HepG2 (cell line): ENCODE results near the gene LAMB2. TPM values are rescaled to one million over a fixed set of nuclear protein-coding genes. Genes with fewer than 3 reads are reported as not detected.

Experiments used
- HOXD1 ChIP-seq: sonication (generic); formaldehyde crosslinking; IDR thresholded peaks from 2 replicates; pipeline ENCODE4 v1.5.0; 2020; ENCODE audit warnings: missing genetic modification reagents
- RFXAP ChIP-seq: sonication (generic); formaldehyde crosslinking; IDR thresholded peaks from 2 replicates; pipeline ENCODE4 v1.4.0; 2020; ENCODE audit warnings: missing genetic modification reagents, borderline replicate concordance
- SMARCC2 ChIP-seq: fragments of 450-650 bp; IDR thresholded peaks from 2 replicates; pipeline ENCODE4 v1.6.1; 2017; ENCODE audit warnings: antibody characterized with exemption, mild to moderate bottlenecking
- TGIF2 ChIP-seq: IDR thresholded peaks from 2 replicates; pipeline ENCODE4 v1.6.1; 2016; ENCODE audit warnings: control low read depth, missing compliant biosample characterization
- ZMAT3 ChIP-seq: sonication (generic); formaldehyde crosslinking; conservative IDR thresholded peaks from 2 replicates; pipeline ENCODE4 v1.7.0; 2021; ENCODE audit warnings: missing genetic modification reagents
- ZNF207 ChIP-seq: fragments of 450-650 bp; IDR thresholded peaks from 2 replicates; pipeline ENCODE4 v1.6.1; 2016; ENCODE audit warnings: antibody characterized with exemption, borderline replicate concordance
- ZNF225 ChIP-seq: sonication (generic); formaldehyde crosslinking; IDR thresholded peaks from 2 replicates; pipeline ENCODE4 v1.4.0; 2020; ENCODE audit warnings: mild to moderate bottlenecking, missing genetic modification reagents
- ZNF615 ChIP-seq: sonication (generic); formaldehyde crosslinking; IDR thresholded peaks from 2 replicates; pipeline ENCODE4 v1.5.0; 2020; ENCODE audit warnings: mild to moderate bottlenecking, missing genetic modification reagents, borderline replicate concordance
- polyA plus RNA-seq, 8 experiments: library from polyadenylated mRNA; depleted of rRNA in 3 of 8; stranded (reverse) in 7 of 8; unstranded in 1 of 8; fragments of >200 nt; fragmentation: Illumina TruSeq in 4 of 8; extraction: Trizol in 4 of 8; gene quantifications; 2 replicates each; pipeline versions ENCODE4 v1.2.1 to v1.2.3, GENCODE V29; 2011 to 2016; ENCODE audit warnings: low read depth in 4 of 8, missing spikeins in 1 of 8, mixed read lengths in 1 of 8; ENCODE audit not compliant: insufficient read depth in 1 of 8
- total RNA-seq, 5 experiments: library from RNA; depleted of rRNA; stranded (reverse); fragments of >200 nt; fragmentation: Illumina TruSeq; extraction: Trizol; gene quantifications; 2 replicates each; pipeline ENCODE4 v1.2.3, GENCODE V29; 2016; ENCODE audit warnings: low read depth in 1 of 5
- TF ChIP-seq, protein P1 (sequence below): sonication (generic); formaldehyde crosslinking; IDR thresholded peaks from one replicate; pipeline ENCODE4 v1.5.1; 2020; ENCODE audit warnings: mild to moderate bottlenecking, missing genetic modification reagents; ENCODE audit errors: not compliant biosample characterization
- TF ChIP-seq, protein P2 (sequence below): sonication (generic); formaldehyde crosslinking; IDR thresholded peaks from 2 replicates; pipeline ENCODE4 v1.4.0; 2020; ENCODE audit warnings: missing genetic modification reagents
- TF ChIP-seq, protein P3 (sequence below): sonication (generic); formaldehyde crosslinking; IDR thresholded peaks from 2 replicates; pipeline ENCODE4 v1.8.1; 2023; ENCODE audit warnings: mild to moderate bottlenecking, inconsistent platforms, moderate library complexity, missing genetic modification reagents, borderline replicate concordance
- TF ChIP-seq, protein P4 (sequence below): sonication (generic); formaldehyde crosslinking; IDR thresholded peaks from 2 replicates; pipeline ENCODE4 v1.4.0; 2020; ENCODE audit warnings: missing genetic modification reagents

The LAMB2 gene
- total and polyA plus RNA-seq, 2 of the 13 experiments (the other 11 are each of a cell fraction or from before 2014, with no cell fraction given): 208 to 443 TPM

DNA sequence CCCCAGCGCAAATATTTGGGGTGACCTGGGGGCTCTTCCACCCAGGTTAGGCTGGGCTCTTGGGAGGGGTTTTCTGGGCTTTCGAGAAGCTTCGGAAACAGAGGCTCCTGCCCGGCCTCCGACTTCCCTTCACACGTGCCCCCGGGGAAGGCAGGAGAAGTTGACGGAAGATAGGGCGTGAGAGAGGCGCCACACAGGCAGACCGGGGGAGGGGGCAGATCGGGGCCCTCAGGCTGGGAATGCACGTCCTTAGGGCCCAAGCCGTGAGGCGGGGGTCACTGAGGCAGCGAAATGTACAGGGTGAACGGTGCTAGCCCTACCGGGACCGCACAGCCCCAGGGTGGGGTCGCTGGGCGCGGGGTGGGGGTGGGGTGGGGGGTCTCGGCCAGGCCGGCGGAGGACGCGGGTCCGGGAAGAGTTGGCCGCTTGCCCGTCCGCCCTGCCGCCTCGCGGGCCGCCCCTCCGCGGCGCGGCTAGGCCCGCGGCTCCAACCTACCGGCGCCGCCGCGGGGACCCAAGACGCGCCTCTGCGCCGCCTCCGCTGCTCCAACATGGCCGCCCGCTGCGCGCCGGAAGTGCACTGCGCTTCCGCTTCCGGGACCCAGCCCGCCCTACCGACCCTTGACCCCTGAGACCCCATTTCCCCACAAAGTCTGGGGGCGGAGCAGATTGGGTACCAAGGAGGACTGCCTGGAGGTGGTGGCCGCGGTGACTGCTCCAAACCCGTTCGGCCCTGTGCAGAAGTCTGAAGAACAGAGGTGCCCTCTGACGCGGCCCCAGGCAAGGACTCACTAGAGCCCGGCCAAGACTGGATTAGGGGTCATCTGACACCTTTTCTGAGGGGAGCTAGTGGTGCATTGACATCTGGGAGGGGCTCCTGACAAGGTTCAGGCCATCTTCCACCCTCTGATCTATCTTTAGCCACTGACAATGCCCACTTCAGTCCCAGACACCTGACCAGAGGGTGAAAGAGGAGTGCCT, 33.2 kb upstream of the LAMB2 start, which contains the start of gene CCDC71 (continued):
- TF ChIP-seq, protein P1, sequence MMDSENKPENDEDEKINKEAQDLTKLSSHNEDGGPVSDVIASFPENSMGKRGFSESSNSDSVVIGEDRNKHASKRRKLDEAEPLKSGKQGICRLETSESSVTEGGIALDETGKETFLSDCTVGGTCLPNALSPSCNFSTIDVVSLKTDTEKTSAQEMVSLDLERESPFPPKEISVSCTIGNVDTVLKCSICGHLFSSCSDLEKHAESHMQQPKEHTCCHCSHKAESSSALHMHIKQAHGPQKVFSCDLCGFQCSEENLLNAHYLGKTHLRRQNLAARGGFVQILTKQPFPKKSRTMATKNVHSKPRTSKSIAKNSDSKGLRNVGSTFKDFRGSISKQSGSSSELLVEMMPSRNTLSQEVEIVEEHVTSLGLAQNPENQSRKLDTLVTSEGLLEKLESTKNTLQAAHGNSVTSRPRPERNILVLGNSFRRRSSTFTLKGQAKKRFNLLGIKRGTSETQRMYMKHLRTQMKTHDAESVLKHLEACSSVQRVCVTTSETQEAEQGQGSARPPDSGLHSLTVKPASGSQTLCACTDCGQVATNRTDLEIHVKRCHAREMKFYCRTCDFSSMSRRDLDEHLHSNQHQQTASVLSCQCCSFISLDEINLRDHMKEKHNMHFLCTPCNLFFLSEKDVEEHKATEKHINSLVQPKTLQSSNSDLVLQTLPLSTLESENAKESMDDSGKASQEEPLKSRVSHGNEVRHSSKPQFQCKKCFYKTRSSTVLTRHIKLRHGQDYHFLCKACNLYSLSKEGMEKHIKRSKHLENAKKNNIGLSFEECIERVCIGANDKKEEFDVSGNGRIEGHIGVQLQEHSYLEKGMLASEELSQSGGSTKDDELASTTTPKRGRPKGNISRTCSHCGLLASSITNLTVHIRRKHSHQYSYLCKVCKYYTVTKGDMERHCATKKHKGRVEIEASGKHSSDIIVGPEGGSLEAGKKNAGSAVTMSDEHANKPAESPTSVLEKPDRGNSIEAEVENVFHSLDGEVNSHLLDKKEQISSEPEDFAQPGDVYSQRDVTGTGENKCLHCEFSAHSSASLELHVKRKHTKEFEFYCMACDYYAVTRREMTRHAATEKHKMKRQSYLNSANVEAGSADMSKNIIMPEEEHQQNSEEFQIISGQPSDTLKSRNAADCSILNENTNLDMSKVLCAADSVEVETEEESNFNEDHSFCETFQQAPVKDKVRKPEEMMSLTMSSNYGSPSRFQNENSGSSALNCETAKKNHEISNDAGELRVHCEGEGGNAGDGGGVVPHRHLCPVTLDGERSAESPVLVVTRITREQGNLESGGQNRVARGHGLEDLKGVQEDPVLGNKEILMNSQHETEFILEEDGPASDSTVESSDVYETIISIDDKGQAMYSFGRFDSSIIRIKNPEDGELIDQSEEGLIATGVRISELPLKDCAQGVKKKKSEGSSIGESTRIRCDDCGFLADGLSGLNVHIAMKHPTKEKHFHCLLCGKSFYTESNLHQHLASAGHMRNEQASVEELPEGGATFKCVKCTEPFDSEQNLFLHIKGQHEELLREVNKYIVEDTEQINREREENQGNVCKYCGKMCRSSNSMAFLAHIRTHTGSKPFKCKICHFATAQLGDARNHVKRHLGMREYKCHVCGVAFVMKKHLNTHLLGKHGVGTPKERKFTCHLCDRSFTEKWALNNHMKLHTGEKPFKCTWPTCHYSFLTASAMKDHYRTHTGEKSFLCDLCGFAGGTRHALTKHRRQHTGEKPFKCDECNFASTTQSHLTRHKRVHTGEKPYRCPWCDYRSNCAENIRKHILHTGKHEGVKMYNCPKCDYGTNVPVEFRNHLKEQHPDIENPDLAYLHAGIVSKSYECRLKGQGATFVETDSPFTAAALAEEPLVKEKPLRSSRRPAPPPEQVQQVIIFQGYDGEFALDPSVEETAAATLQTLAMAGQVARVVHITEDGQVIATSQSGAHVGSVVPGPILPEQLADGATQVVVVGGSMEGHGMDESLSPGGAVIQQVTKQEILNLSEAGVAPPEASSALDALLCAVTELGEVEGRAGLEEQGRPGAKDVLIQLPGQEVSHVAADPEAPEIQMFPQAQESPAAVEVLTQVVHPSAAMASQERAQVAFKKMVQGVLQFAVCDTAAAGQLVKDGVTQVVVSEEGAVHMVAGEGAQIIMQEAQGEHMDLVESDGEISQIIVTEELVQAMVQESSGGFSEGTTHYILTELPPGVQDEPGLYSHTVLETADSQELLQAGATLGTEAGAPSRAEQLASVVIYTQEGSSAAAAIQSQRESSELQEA (CRISPR knock-in tag): peak; percentile 47
- TF ChIP-seq ZNF615 (CRISPR knock-in tag) (no peak), HOXD1 (CRISPR knock-in tag) (no peak), ZNF207 (no peak), TGIF2 (CRISPR knock-in tag) (peak; percentile 38; the same call in 1 of the 2 replicates), SMARCC2 (no peak), ZMAT3 (CRISPR knock-in tag) (no peak), ZNF225 (CRISPR knock-in tag) (0 out of 2 replicates have a peak, but pooled peaks have one; percentile 71), RFXAP (CRISPR knock-in tag) (no peak)
- TF ChIP-seq, protein P2, sequence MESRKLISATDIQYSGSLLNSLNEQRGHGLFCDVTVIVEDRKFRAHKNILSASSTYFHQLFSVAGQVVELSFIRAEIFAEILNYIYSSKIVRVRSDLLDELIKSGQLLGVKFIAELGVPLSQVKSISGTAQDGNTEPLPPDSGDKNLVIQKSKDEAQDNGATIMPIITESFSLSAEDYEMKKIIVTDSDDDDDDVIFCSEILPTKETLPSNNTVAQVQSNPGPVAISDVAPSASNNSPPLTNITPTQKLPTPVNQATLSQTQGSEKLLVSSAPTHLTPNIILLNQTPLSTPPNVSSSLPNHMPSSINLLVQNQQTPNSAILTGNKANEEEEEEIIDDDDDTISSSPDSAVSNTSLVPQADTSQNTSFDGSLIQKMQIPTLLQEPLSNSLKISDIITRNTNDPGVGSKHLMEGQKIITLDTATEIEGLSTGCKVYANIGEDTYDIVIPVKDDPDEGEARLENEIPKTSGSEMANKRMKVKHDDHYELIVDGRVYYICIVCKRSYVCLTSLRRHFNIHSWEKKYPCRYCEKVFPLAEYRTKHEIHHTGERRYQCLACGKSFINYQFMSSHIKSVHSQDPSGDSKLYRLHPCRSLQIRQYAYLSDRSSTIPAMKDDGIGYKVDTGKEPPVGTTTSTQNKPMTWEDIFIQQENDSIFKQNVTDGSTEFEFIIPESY (CRISPR knock-in tag): no peak
- TF ChIP-seq, protein P3, sequence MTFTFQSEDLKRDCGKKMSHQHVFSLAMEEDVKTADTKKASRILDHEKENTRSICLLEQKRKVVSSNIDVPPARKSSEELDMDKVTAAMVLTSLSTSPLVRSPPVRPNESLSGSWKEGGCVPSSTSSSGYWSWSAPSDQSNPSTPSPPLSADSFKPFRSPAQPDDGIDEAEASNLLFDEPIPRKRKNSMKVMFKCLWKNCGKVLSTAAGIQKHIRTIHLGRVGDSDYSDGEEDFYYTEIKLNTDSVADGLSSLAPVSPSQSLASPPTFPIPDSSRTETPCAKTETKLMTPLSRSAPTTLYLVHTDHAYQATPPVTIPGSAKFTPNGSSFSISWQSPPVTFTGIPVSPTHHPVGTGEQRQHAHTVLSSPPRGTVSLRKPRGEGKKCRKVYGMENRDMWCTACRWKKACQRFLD: no peak
- TF ChIP-seq, protein P4, sequence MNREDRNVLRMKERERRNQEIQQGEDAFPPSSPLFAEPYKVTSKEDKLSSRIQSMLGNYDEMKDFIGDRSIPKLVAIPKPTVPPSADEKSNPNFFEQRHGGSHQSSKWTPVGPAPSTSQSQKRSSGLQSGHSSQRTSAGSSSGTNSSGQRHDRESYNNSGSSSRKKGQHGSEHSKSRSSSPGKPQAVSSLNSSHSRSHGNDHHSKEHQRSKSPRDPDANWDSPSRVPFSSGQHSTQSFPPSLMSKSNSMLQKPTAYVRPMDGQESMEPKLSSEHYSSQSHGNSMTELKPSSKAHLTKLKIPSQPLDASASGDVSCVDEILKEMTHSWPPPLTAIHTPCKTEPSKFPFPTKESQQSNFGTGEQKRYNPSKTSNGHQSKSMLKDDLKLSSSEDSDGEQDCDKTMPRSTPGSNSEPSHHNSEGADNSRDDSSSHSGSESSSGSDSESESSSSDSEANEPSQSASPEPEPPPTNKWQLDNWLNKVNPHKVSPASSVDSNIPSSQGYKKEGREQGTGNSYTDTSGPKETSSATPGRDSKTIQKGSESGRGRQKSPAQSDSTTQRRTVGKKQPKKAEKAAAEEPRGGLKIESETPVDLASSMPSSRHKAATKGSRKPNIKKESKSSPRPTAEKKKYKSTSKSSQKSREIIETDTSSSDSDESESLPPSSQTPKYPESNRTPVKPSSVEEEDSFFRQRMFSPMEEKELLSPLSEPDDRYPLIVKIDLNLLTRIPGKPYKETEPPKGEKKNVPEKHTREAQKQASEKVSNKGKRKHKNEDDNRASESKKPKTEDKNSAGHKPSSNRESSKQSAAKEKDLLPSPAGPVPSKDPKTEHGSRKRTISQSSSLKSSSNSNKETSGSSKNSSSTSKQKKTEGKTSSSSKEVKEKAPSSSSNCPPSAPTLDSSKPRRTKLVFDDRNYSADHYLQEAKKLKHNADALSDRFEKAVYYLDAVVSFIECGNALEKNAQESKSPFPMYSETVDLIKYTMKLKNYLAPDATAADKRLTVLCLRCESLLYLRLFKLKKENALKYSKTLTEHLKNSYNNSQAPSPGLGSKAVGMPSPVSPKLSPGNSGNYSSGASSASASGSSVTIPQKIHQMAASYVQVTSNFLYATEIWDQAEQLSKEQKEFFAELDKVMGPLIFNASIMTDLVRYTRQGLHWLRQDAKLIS: no peak
